GM19324 (cell line): ENCODE data around the gene TLR5.

Source experiments
- ATAC-seq: cut with Tn5 transposase; IDR thresholded peaks from one replicate; pipeline ENCODE4 v1.9.1; 2021; ENCODE audit warnings: mild to moderate bottlenecking, moderate library complexity; ENCODE audit not compliant: unreplicated experiment, low FRiP score

The TLR5 gene

DNA sequence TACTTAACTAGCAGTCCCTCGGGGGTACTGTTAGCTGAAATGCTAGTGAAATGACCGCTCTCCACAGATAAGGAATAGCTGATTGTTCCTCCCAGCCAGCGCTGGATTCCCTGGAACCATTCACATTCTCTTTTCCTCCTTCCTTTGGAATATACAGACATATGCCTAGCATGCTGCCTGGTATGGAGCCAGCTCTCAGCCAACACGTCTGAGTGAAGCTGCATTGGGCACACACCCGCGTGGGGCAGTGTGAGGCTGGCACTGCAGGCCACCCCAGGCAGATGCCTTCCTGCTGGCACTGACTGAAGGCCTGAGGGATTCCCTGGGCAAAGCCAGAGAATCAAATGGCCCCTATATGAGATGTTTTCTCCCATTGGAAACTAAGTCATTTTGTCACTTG lies 66.7 kb downstream of the TLR5 start:
- no peak for ATAC-seq

DNA sequence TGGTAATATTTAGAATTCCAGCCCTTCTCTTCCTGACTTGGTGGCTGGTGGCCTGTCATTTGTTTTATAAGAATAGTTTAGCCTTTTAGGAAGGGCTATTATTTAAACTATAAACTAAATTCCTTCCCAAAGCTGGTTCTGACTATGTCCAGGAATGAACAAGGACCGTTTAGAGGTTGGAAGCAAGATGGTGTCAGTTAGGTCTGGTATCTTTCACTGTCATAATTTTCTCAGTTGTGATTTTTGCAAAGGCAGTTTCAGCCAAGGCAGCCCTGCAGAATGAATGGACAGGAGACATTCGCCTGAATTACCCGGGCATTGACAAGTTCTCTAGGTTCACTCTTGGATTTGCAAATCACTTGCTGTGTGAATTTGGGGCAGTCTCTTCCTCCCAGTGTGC lies 67.2 kb downstream of the TLR5 start:
- no peak for ATAC-seq

DNA sequence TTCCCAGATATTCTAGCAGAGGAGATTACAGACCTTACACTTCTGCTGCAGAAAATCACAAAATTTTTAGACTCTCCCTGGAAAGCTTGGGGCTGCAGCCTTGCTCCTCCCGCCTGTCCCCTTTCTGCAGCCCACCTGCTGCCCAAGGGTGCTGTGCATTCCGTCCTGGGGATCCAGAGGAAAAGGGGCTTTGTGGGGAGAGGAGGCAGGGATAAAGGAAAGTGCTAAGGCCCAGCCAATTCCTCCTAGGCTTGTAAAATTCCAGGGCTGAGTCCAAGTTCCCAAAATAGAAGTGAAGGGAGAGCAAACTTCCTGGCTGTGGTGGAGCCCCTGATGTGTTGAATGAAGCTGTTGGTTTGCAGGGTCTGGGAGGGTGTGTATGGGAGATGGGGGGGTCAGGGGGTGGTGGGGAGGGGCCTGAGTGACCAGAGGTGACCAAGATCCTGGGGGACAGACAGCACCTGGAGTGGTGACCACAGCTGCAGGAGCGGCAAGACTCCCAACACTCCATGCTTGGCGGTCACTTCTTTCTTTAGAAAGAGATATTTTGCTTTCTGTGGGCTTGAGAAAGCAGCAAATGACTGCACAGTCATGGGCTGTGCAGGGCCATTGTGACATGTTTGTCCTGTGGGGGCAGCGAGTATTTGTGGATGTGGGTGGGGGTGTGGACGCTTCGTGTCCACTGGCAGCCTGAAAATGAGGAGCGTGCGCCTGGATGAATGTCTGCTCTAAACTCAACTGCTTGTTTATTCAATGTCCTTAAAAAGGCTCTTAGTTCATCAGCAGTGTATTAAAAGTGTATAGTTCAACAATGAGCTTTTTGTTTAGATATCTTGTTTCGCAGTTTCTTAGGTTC lies 68.4 kb downstream of the TLR5 start:
- ATAC-seq: no peak

DNA sequence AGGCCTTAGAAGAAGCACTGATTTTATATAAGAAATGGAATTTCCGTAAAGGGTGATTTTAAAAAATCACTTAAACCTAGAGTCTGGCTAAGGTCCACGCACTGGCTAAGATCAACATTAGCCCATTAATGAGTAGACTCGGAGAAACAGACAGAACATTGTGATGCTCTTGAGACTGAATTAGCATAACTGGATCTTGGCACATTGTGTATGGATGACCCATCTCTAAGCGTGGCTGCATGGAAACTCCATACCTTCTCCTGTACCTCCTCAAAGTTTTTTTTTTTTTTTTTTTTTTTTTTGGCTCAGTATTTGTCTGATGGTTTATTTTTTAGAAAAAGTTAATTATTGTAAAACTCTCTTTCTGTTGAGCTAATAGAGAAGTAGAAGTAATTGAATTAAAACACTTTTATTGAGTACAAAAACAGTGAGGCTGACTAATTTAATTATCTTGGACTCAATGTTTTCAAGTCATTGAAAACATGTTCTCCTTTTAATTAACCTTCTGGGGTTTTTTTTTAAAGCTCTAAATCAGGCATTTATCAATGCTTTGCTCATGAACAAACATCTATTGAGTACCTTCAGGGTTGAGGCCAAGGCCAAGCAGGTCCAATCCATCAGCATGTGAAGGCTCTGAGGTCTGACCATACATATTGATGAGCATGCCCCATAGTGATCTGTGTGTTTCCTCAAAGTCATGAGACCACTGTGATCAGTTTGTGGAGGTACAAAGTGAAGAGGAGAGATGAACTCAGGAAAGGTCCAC lies 74.0 kb downstream of the TLR5 start:
- no peak for ATAC-seq

DNA sequence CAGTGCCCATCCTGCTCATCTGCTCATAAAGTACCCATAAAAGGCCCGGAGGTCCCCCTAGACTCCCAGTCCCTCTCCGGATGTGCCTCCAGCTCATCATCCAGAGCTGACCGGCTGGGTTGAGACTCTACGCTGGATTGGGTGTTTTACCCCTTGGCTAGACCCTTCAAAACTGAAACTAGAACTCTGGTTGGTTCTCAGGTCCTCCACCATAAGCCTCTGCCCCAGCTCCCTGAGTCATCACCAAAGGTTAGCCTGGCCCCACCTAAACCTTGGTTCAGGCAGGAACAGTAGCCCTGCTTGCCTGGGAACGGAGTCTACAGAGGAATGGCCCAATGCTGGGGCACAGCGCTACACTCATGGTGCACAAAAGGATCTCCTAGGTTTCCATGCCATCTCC lies 75.1 kb downstream of the TLR5 start:
- no peak for ATAC-seq

DNA sequence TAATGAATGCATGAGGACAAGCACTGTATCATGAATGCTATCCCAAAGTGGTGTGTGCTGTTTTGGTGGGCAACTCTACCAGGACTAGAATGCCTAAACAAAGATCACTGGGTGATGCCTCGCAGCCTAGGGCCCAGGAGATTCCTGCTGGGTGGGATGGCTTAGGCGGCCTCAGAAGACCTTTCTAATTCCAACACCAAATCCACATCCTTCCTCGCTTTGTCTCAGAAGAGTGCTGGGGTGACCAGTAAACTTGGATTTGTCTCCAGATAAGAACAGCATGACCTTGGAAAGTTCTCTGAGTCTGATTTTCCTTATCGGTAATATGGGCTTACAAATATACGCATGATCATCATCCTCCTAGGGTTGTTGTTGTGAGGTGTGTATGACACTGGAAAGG lies 76.6 kb downstream of the TLR5 start:
- no peak for ATAC-seq

DNA sequence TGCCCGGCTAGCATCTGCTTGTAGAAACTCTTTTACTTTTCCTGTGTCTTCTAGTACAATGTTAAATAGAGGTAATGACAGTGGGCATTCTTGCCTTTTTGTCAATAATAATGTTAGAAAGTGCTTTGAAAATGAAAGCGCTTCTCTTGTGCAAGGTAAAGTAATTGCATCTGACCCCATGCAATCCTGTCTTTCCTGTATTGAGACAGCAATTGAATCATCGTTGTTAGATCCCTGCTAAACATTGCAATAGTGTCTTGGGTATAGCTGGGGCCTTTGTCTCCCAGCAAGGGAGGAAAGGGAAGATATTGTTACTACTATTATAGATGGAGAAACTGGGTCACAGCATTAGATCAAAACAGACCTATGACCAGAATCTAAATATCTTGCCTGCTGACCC lies 80.9 kb downstream of the TLR5 start:
- ATAC-seq: no peak

DNA sequence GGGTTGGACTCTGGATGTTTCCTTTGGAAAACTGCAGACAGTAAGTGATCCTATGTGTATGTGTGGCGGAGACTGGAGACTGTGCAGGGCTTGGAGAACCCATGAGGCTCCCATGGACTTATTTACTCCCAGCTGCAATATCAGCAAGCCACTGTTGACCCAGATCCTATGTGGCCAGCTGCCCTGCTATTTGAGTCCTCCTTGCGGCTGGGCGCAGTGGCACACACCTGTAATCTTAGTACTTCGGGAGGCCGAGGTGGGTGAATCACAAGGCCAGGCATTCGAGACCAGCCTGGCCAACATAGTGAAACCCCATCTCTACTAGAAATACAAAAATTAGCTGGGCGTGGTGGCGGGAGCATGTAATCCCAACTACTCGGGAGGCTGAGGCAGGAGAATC lies 83.5 kb downstream of the TLR5 start:
- no peak for ATAC-seq
